TTC549 (cell line): ENCODE measurements around the gene LIPC.

Source experiments
- FAIRE-seq: peaks from 2 replicates; lab custom pipeline; 2012; peaks lifted over from hg19 to GRCh38; lab: Jason Lieb, UNC

The LIPC gene

DNA sequence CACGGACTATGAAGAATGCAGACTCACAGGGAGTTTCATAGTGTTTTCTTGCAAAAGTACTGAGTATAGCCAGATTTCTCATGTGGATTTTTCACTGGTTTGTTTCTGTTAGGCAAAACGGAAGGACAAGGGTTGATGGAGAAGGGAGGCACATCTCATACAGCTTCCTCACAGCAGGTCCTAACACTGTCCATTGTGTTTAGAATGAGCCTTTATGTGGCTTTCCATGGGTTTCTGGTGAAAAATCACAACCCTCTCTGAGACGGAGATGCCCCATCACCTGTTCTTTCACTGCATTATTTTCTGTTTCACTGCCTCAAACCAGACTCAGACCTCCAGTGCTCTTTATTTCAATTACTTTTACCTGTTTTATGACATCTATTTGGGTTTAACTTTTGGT, 25.0 kb upstream of the LIPC start:
- no peak for FAIRE-seq

DNA sequence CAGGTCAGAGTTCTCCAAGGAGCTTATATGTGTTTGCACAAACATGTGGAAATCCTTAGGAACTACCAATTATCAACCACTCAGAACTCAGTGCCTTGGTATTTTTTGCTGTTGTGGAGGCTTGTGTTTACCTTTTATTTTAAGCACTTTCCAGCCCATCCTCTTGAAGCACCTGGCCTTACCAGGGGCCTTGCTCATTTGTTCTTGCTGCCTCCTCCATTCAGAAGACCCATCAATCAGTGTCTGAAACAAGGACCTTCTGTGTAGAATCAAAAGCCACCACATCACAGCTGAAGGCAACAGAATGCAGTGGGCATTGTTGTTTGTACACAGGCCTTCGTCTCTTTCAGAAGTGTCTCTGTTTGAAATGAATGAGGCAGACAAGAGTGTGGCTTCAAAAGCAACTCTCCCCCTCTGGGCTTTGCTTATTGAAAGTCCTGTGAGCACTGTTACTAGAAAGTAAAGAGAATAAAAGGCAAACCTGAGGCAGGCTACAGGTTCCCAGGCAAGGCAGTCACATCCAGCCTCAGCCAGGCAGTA, 24.5 kb upstream of the LIPC start:
- no peak for FAIRE-seq

DNA sequence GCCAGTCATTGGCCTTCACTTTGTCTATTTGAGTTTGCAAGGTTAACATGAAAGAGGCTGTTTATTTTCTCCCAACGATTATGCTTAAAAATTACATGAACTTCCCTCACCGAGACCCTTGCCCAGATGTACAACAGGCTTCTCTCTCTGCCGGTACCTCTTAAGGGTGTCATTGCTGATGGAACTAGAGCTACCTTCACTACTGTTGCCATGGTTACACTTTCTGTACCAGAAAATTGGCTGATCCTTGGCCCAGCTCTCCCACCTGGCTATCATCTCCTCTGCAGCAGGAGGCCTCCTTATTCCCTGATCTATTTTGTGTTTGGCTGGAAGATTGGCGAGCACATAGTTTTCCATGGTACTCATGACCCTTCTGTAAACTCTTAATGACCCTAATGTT, 24.0 kb upstream of the LIPC start:
- no peak for FAIRE-seq

DNA sequence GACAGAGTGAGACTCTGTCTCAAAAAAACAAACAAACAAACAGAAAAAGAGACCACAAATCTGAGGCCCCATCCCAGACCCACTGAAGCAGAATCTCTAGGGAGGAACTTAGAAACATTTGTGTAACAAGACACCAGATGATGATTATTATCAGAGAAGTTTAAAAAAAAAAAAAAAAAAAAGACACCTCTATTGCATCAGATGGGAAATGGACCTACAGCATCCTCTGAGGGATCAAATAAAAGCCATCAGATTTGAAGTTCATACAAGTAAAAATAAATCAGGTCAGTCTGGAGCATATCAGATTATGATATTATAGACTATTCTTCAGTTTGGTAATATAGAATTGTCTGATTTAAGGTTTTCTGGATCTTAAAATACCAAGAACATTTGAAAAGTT, 21.9 kb upstream of the LIPC start:
- no peak for FAIRE-seq

DNA sequence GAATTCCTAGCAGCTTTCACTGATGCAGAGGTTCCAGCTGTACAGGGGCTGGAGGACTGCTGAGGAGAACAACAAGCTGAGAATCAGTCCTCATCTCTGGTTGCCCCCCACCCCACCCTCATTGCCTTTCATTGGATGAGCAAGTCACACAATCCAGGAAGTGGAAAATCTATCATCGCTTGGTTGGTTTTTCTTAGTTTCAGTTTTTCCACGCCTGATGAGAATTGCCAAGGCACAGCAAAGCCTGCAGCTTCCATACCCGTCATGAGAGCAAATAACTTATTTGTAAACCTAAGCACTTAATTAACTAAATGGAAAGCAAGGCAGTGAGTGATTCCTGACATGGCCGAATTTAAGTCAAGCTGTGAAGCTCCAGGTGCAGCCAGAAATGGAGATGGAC, 21.4 kb upstream of the LIPC start:
- FAIRE-seq: no peak

DNA sequence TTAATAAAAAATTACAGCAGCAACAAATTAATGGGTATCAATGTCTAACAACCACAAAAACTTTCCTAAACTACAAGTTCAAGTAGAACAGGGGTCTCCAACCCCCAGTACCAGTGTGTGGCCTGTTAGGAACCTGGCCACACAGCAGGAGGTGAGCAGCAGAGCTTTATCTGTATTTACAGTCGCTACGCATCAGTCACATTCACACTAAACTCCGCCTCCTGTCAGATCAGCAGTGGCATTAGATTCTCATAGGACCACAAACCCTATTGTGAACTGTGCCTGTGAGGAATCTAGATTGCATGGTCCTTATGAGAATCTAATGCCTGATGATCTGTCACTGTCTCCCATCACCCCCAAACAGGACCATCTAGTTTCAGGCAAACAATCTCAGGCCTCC, 18.5 kb upstream of the LIPC start:
- no peak for FAIRE-seq

DNA sequence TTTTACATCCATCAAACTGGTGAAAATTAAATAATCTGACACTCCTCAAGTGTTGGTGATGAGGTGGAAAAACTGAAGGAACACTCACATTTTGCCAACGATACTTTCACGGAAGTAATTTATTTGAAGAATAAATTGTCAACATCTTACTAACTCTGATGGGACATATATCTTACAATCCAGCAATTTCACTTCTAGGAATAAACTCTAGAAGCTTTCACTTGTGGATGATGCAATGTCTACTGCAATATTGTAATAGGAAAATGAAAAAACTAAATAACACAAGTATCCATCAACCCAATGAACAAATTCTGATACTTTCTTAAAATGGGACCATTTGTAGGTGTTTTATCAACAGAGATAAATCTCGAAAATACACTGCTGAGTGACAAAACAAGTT, 16.2 kb upstream of the LIPC start:
- FAIRE-seq: no peak

DNA sequence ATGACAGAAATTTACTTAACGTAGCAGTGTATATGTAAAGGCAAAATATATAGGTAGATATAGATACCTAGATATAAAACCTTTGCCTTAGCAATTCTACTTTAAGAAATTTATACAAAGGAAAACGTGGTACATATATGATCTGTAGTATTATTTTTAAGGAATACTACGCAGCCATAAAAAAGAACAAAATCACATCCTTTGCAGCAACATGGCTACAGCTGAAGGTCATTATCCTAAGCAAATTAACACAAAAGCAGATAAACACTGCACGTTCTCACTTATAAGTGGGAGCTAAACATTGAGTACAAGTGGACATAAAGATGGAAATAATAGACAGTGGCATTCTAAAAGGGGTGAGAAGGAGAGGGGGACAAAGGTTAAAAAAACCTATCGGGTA, 14.8 kb upstream of the LIPC start:
- no peak for FAIRE-seq

DNA sequence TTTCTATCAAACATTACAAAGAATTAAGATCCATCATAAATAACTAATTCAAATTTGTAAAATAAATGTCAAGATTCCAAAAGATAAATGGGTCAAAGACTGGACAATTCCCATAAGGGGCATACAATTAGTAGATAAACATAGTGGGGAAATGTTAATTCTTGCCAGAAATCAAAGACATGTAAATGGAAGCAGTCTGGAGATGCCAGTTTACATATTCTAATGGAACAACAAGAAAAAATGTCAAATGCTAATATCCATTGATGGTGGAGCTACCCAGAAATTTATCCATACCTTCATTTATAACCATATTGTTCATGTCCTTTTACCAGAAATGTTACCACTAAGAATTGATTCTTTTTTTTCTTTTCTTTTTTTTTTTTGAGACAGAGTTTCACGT, 13.7 kb upstream of the LIPC start:
- no peak for FAIRE-seq

DNA sequence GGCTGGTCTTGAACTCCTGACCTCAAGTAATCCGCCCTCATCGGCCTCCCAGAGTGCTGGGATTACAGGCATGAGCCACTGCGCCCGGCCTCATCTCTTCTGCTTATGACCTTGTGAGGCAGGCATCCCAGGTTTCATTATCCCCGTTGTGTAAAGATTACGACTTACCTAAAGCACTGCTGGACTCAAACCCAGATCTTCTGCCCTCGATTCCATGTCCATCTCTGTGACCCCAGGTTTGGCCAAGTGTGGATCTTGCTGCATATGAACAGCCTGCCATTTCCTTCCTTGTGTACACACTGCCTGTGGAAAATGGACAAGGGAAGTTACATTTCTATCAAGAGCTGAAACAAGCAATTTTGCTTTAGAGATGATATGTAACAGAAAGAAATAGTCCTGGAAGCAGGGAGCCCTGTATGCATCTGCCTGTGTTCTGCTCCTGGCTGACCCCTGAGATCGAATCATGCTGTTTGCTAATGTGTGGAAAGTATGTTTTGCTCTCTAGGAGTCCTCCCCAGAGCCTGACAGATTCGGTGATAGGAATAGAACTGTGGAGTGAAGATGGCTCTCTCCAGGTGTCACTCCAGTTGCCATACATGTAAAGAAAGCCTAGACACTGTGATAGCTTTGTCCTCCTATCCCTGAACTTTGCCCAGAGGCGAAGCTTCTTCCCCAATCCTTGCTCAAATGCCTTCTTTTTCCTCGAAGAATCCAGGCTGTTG, 11.8 kb upstream of the LIPC start:
- no peak for FAIRE-seq

DNA sequence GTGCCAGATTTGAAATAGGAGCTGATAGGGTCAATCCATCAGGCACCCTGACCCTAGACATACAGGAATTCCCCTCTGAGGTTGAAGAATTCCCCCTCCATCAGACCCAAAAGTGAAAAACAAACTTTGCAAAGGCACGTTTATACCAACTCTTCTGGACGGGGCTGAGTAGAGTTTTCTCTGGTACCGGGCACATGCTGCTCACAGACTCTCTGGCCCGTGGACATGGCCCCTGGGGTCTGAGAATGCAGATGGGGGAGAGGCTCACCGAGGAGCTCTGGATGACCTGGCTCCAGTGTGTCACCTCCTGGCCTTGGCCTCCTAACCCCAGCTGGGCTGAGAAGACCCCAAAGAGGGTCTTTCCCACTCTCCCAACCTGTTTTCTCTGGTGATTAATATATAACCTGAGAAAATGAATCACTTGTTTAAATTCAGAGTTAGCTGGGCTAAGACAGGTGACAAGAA, 11.2 kb upstream of the LIPC start:
- no peak for FAIRE-seq

DNA sequence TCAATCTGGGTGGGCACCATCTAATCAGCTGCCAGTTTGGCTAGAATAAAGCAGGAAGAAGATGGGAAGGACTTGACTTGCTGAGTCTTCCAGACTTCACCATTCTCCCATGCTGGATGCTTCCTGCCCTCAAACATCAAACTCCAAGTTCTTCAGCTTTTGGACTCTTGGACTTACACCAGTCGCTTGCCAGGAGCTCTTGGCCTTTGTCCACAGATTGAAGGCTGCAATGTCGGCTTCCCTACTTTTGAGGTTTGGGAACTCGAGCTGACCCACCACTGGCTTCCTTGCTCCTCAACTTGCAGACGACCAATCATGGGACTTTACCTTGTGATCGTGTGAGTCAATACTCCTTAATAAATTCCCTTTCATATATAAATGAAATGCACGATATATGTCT, 8.6 kb upstream of the LIPC start:
- FAIRE-seq: no peak

DNA sequence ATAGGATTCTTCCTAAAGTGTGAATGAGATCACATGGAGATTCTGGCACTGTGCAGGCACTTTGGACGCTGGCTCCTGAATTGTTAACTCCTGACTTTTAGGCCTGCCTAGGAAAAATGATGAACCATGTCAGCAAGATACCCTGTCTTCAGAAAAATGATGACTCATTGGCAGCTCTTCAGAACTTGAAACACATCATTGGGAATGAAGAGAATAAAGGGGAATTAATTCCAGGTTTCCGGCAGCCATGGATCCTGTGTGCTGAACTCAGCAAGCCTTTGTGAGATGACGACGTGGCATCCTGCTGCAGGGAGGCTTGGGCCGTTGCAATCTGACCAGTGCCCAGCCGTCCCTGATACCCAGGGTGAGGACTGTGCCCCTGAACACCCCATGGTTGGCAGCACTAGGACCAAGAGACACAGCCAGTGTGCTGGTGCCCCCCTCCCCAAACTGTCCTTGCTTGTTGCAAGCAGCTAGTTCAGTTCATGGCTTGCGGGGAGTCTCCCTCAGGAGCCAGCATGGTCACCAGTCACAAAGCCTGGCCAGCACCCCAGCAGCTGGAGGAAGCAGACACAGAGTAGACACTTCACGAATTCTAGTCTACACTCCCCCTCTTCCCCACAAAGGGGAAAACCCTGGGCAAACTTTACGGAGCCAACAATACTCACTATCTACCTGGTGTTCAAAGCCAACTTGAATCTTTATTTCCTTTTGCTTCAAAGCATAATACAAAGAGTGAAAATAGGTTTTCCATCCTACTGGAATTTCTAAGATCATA, 7.8 kb upstream of the LIPC start:
- no peak for FAIRE-seq

DNA sequence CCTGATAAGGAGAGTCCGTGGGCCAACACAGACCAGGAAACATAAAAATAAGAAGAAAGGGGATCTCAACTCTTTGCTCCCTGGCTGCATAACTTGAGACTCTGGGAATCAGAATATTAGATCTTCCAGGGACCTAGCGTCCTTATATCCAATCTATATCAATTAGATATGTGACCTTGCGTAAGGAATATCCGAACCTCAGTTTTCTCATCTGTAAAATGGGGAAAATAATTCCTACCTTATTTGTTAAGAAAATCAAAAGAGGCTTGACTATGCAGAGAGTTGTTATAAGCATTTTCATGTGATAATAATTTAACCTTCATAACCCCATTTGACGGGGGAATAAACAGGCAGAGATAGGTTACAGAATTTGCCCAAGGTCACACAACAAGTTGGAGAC, 7.1 kb upstream of the LIPC start:
- no peak for FAIRE-seq

DNA sequence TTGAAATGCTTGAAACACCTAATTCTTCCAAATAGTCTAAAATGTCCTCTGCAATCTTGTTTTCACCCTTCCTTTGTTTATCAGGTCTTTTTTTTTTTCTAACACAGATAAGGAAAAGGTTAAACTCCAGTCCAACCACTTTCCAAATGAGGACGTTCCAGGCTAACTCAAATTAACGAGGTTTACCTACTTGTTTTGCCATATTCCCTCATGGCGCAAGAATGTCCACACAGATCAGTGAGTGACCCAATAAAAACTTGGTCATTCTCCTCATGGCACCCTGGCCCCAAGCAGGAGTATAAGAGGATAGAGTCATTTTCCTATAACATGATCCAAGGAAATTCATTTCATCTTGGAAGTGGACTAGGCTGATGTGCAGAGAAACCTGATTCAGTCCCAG, 6.6 kb upstream of the LIPC start:
- no peak for FAIRE-seq

DNA sequence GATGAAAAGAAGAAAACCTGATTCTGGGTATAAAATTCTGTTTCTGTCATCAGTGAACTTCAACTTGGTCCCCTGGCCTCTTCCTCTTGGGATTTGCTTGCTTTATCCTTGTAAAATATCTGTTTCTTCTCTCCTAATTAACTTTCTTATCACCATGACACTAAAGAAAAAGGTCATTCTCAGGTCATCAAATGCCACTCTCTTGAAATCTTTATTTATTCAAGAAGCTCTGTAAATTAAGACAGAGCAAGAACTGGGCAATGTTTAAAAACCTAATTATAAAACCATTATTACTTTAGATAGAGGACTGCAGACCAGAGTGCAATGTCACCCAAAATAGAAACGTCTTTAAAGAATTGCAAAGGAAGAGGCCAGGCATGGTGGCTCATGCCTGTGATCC, 6.0 kb upstream of the LIPC start:
- no peak for FAIRE-seq

DNA sequence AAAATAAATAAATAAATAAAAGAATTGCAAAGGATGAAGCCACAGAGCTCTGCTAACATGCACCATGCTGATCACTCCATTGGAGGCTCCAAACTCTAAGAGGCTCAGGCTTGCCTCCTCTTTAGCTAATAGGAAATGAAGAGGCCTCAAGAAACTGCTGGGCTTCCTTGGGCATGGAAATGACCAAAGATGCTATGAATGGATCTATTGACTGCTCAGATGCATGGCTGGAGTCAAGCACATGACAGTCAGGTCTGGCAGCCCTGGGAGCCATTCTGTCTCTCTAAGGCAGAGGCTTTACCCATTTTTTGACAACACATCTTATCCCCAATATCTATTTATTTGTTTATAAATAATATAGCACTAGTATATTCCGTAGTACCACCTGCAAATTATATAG, 5.3 kb upstream of the LIPC start:
- FAIRE-seq: no peak

DNA sequence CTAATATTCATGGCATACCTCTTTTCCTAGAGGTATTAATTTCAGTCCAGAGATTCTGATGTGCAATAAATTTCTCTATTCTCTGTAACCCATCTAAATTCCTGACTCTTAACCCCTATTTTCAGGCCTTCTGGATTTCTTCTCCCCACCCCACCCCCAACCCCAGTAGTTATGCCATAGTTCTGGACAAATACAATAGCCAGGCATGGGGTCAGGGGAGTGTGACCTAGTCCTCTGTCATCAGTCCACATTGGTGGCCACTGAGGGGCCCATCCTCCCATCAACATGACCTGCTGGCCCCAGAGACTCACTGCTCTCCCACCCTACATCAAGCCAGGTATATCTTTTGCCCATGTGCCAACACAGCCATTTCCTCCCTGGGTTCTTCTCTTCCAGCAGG, 3.8 kb upstream of the LIPC start:
- no peak for FAIRE-seq

DNA sequence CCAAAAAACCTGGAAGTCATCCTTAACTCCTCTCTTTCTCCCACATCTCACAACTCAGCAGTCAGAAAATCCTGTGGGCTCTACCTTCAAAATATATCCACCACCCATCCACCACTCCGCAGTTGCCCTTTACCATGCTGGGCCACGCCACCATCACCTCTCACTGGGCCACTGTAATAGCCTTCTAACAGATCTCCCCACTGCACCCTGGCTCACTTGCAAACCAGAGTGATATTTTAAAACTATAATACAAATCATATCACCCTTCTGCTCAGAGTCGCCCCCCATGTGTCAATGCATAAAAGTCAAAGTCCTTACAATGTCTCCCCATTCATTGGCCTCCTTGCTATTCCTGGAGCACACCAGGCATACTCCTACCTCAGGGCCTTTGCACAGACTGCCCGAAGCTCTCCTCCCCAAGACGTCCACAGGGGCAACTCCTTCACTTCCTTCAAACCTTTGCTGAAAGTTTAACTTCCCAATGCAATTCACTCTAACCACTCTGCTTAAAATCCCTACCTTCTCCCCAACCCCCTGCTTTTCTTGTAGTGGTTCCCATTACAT, 1.5 kb upstream of the LIPC start:
- no peak for FAIRE-seq

DNA sequence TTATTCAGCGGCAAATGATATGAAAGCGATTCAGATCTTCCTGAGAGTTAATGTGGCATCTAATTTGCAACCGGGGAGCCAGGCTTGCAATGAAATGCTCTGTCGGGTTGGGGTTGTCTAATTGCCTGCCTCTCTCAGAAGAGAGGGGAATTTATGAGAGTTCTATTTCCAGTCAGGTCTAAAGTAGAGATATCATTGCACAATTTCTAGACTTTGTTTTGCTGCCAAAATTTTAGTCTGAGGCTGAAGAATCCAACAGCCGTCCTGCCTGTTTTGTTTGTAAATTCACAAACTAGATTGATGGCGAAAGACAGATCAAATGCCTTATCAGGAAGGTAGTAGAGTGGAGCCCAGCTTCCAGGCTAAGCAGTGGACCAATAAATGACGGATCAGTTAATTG, 610 bp downstream of the LIPC start:
- FAIRE-seq: no peak

DNA sequence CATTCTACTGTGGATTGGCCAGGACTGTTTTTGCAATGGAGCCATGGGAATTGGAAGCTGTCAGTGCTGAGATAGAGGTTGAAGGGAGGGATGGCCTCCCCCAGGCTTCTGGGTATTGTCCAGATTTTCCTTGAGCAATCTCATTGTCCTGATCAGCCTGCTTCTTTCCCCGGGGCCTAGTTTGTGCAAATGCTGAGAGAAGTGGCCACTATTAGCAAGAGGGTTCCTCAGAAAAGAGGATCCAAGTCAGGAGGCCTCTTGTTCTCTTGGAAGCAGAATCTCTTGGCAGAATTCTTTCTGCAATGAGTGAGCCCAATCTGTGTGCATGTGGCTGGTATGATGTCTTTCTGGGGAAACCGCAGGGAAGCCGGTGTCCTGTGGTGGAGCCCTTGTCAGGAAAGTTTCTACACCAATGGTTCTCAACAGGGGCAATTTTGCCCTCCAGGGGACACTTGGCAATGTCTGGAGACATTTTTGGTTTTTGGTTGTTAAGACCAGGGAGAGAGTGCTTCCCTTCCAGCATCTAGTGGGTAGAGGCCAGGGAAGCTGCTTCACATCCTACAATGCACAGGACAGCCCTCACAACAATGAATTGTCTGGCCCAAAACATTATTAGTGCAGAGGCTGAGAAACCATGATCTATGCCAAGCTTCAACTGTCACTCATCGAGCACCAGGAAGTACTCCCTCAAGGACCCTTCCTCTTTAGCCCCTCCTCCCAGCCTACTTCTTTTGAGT, 2.0 kb downstream of the LIPC start:
- no peak for FAIRE-seq

DNA sequence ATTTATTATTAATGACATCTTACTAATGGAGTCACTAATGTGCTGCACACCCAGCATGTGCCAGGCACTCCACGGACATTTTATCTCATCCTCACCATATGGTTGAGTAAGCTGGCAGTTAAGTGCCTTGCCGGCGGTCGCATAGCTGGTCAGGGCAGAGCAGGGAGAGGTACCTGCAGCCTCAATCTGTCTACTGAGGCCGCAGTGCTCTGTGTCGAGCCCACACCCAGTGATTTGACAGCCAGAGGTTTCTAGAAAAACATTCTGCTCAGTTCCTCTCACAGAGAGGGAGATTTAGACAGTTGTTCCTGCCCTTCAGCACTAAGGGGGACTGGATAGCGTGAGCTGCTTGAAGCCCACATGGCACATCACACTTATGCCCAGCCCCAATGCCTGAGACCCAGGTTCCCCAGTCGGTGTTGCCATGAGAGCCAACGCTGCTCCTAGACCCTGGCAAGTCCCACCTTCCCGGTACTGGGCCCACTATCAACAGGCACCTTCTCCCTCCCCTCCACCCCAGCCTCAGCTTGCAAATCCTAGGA, 2.6 kb downstream of the LIPC start:
- FAIRE-seq: no peak

DNA sequence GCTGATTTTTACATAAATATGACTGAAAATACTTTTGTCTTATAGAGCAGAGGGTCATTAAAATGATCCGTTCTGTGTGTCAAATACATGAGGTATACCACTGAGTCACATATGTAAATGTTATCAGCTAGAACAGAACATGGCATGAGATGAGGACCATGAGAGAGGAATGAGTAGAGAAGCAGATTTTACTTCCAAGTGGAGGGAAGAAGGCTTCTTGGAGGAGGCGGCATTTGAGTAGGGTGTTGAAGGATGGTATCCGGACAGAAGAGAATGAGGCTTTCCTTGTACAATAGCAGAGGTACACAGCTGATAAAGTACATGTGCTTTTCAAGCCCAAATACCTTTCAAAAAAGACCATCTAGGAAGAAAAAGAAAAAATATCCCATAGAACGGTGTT, 4.8 kb downstream of the LIPC start:
- no peak for FAIRE-seq
